Activated CD4-positive, alpha-beta memory T cell treated with anti-CD3 and anti-CD28 coated beads for 36 hours (primary cell): ENCODE results near the gene TTLL11. TPM values are rescaled to one million over a fixed set of nuclear protein-coding genes. Genes with fewer than 3 reads are reported as not detected.

ENCODE experiments used
- CTCF ChIA-PET: fragments of 350-600 bp; sonication (Branson Sonifier 250); formaldehyde crosslinking; loops from one replicate; lab custom pipeline; 2021; ENCODE audit warnings: antibody characterized with exemption, inconsistent platforms; lab: Charles Lee
- POLR2A ChIA-PET: fragments of 350-600 bp; sonication (Branson Sonifier 250); formaldehyde crosslinking; loops from one replicate; lab custom pipeline; 2021; ENCODE audit warnings: antibody characterized with exemption; lab: Charles Lee
- DNase-seq: peaks from one replicate; pipeline ENCODE4 v3.0.0-alpha.2; 2020
- H3K27ac Mint-ChIP-seq: one replicate; pipeline ENCODE4 v1.8.0; 2021; ENCODE audit warnings: mixed read lengths
- H3K27me3 Mint-ChIP-seq: one replicate; pipeline ENCODE4 v1.8.0; 2021; ENCODE audit warnings: mixed read lengths
- H3K36me3 Mint-ChIP-seq: one replicate; pipeline ENCODE4 v1.8.0; 2021; ENCODE audit warnings: mixed read lengths
- H3K4me1 Mint-ChIP-seq: one replicate; pipeline ENCODE4 v1.8.0; 2021; ENCODE audit warnings: low read depth, mixed read lengths
- H3K4me3 Mint-ChIP-seq: one replicate; pipeline ENCODE4 v1.8.0; 2021; ENCODE audit warnings: mild to moderate bottlenecking, mixed read lengths
- H3K9me3 Mint-ChIP-seq: one replicate; pipeline ENCODE4 v1.8.0; 2021; ENCODE audit warnings: mixed read lengths
- intact Hi-C: fragments of 100-400 bp; cut with micrococcal nuclease; formaldehyde crosslinking; loops from one replicate; pipeline ENCODE4 v1.15.1; 2023
- total RNA-seq, 2 experiments: library from RNA; stranded (reverse); gene quantifications; one replicate each; pipeline ENCODE4 v1.2.3, GENCODE V29; 2021

The TTLL11 gene
- total RNA-seq, 2 experiments from 2014 or later, result 0.97 TPM

- Mint-ChIP-seq H3K27me3 (no peaks in the 10 kb centered on the region), H3K27ac (no peak overlapping the region), H3K9me3 (no peaks in the 10 kb centered on the region), H3K4me3 (no peak overlapping the region), H3K36me3 (no peaks in the 10 kb centered on the region), H3K4me1 (no peaks in the 10 kb centered on the region)
- ChIA-PET CTCF (interaction anchor here (0.7 kb wide), 1 partner anchor 36 kb away, joined by 3 read pairs; no protein-coding TSS in a partner anchor), POLR2A (no interaction called here)
- no peak for DNase-seq
- intact Hi-C loops, result no loop called here
Observed at GRCh38 chr9:121915304-121915625, 177.8 kb downstream of the TTLL11 start.

- CTCF ChIA-PET, result no interaction called here
- H3K27ac Mint-ChIP-seq, result no peak overlapping the region
- POLR2A ChIA-PET, result no interaction called here
- no peaks in the 10 kb centered on the region for H3K36me3 Mint-ChIP-seq
- H3K4me1 Mint-ChIP-seq, result no peaks in the 10 kb centered on the region
- DNase-seq, result no peak
- intact Hi-C loops, result no loop called here
- no peaks in the 10 kb centered on the region for H3K27me3 Mint-ChIP-seq
- H3K9me3 Mint-ChIP-seq, result no peaks in the 10 kb centered on the region
- H3K4me3 Mint-ChIP-seq, result no peak overlapping the region
Observed at GRCh38 chr9:121914604-121915303, 178.4 kb downstream of the TTLL11 start.

- intact Hi-C loops, result no loop called here
- POLR2A ChIA-PET, result no interaction called here
Observed at GRCh38 chr9:121914017-121914595, 179.0 kb downstream of the TTLL11 start.

GRCh38 chr9:121912812-121913627 lies 180.1 kb downstream of the TTLL11 start:
- ChIA-PET CTCF (no interaction called here), POLR2A (no interaction called here)
- Mint-ChIP-seq H3K27ac (no peak overlapping the region), H3K4me3 (no peak overlapping the region), H3K4me1 (no peaks in the 10 kb centered on the region), H3K27me3 (no peaks in the 10 kb centered on the region), H3K9me3 (no peaks in the 10 kb centered on the region), H3K36me3 (no peaks in the 10 kb centered on the region)
- DNase-seq, result no peak
- intact Hi-C loops, result no loop called here

More at GRCh38 chr9:121914017-121914595, 179.0 kb downstream of the TTLL11 start:
- no peak for DNase-seq
- Mint-ChIP-seq H3K4me1 (no peaks in the 10 kb centered on the region), H3K36me3 (no peaks in the 10 kb centered on the region), H3K9me3 (no peaks in the 10 kb centered on the region), H3K4me3 (no peak overlapping the region), H3K27ac (no peak overlapping the region), H3K27me3 (no peaks in the 10 kb centered on the region)
- CTCF ChIA-PET, result no interaction called here

GRCh38 chr9:121910491-121911040 lies 182.5 kb downstream of the TTLL11 start:
- H3K27me3 Mint-ChIP-seq, result no peaks in the 10 kb centered on the region
- H3K9me3 Mint-ChIP-seq, result no peaks in the 10 kb centered on the region
- no peak overlapping the region for H3K27ac Mint-ChIP-seq
- H3K36me3 Mint-ChIP-seq, result no peaks in the 10 kb centered on the region
- POLR2A ChIA-PET, result no interaction called here
- H3K4me1 Mint-ChIP-seq, result no peaks in the 10 kb centered on the region
- no peak for DNase-seq
- intact Hi-C loops, result no loop called here
- no peak overlapping the region for H3K4me3 Mint-ChIP-seq
- CTCF ChIA-PET, result no interaction called here

- Mint-ChIP-seq H3K4me1 (no peaks in the 10 kb centered on the region), H3K27ac (no peak overlapping the region), H3K36me3 (no peaks in the 10 kb centered on the region), H3K27me3 (no peaks in the 10 kb centered on the region), H3K4me3 (no peak overlapping the region), H3K9me3 (no peaks in the 10 kb centered on the region)
- intact Hi-C loops, result no loop called here
- no peak for DNase-seq
- CTCF ChIA-PET, result no interaction called here
- POLR2A ChIA-PET, result no interaction called here
Observed at GRCh38 chr9:121909111-121909510, 184.0 kb downstream of the TTLL11 start.

GRCh38 chr9:121906074-121906870 lies 186.8 kb downstream of the TTLL11 start:
- Mint-ChIP-seq H3K27ac (no peak overlapping the region), H3K9me3 (peaks cover under 1% of the 10 kb centered on the region), H3K27me3 (no peaks in the 10 kb centered on the region), H3K4me1 (no peaks in the 10 kb centered on the region), H3K36me3 (no peaks in the 10 kb centered on the region), H3K4me3 (no peak overlapping the region)
- DNase-seq, result no peak
- intact Hi-C loops, result no loop called here
- POLR2A ChIA-PET, result no interaction called here
- CTCF ChIA-PET, result no interaction called here

GRCh38 chr9:121902461-121903135 lies 190.5 kb downstream of the TTLL11 start:
- Mint-ChIP-seq H3K27ac (no peak overlapping the region), H3K9me3 (peaks cover 13% of the 10 kb centered on the region), H3K4me3 (no peak overlapping the region), H3K27me3 (no peaks in the 10 kb centered on the region), H3K36me3 (no peaks in the 10 kb centered on the region), H3K4me1 (no peaks in the 10 kb centered on the region)
- no peak for DNase-seq
- ChIA-PET POLR2A (no interaction called here), CTCF (no interaction called here)
- intact Hi-C loops, result no loop called here

- Mint-ChIP-seq H3K4me1 (no peaks in the 10 kb centered on the region), H3K36me3 (no peaks in the 10 kb centered on the region), H3K27me3 (no peaks in the 10 kb centered on the region), H3K9me3 (peaks cover 13% of the 10 kb centered on the region), H3K27ac (no peak overlapping the region), H3K4me3 (no peak overlapping the region)
- ChIA-PET POLR2A (no interaction called here), CTCF (no interaction called here)
- intact Hi-C loops, result no loop called here
- DNase-seq, result no peak
Observed at GRCh38 chr9:121901616-121902015, 191.5 kb downstream of the TTLL11 start.

- DNase-seq, result no peak
- no peaks in the 10 kb centered on the region for H3K27me3 Mint-ChIP-seq
- intact Hi-C loops, result no loop called here
- H3K36me3 Mint-ChIP-seq, result no peaks in the 10 kb centered on the region
- H3K4me1 Mint-ChIP-seq, result no peaks in the 10 kb centered on the region
- H3K27ac Mint-ChIP-seq, result no peak overlapping the region
- H3K9me3 Mint-ChIP-seq, result peaks cover 13% of the 10 kb centered on the region
- H3K4me3 Mint-ChIP-seq, result no peak overlapping the region
- CTCF ChIA-PET, result interaction anchor here (0.6 kb wide), 1 partner anchor 68 kb away, joined by 4 read pairs; no protein-coding TSS in a partner anchor
- POLR2A ChIA-PET, result interaction anchor here (0.7 kb wide), 1 partner anchor 413 kb away, joined by 3 read pairs; no protein-coding TSS in a partner anchor
Observed at GRCh38 chr9:121900163-121900562, 192.9 kb downstream of the TTLL11 start.

- intact Hi-C loops, result no loop called here
- ChIA-PET CTCF (interaction anchor here (0.6 kb wide), 1 partner anchor 127 kb away, joined by 4 read pairs; no protein-coding TSS in a partner anchor), POLR2A (no interaction called here)
- no peaks in the 10 kb centered on the region for H3K27me3 Mint-ChIP-seq
- H3K27ac Mint-ChIP-seq, result no peak overlapping the region
- no peak for DNase-seq
- H3K4me1 Mint-ChIP-seq, result no peaks in the 10 kb centered on the region
- no peaks in the 10 kb centered on the region for H3K36me3 Mint-ChIP-seq
- peaks cover 13% of the 10 kb centered on the region for H3K9me3 Mint-ChIP-seq
- no peak overlapping the region for H3K4me3 Mint-ChIP-seq
Observed at GRCh38 chr9:121898856-121899255, 194.3 kb downstream of the TTLL11 start.
